GM19452 (cell line): ENCODE results near the gene DIPK1B.

Experiments used
- ATAC-seq: cut with Tn5 transposase; IDR thresholded peaks from one replicate; pipeline ENCODE4 v1.9.1; 2021; ENCODE audit not compliant: unreplicated experiment

Gene DIPK1B

GRCh38 chr9:136733611-136734010 is 21.2 kb downstream of the DIPK1B start:
- no peak for ATAC-seq

- no peak for ATAC-seq
Measured at GRCh38 chr9:136734837-136735496, 22.6 kb downstream of the DIPK1B start.

- no peak for ATAC-seq
Measured at GRCh38 chr9:136735812-136736480, 23.6 kb downstream of the DIPK1B start.

- ATAC-seq = no peak
Measured at GRCh38 chr9:136738960-136739359, 26.6 kb downstream of the DIPK1B start.

- no peak for ATAC-seq
Measured at GRCh38 chr9:136739509-136739908, 27.1 kb downstream of the DIPK1B start.

- no peak for ATAC-seq
Measured at GRCh38 chr9:136740069-136740468, 27.7 kb downstream of the DIPK1B start.

GRCh38 chr9:136740491-136740890 is 28.1 kb downstream of the DIPK1B start:
- ATAC-seq = no peak

- ATAC-seq = no peak
Measured at GRCh38 chr9:136740971-136741882, 28.9 kb downstream of the DIPK1B start.

- no peak for ATAC-seq
Measured at GRCh38 chr9:136741883-136742571, 29.7 kb downstream of the DIPK1B start.

GRCh38 chr9:136742591-136743391 is 30.4 kb downstream of the DIPK1B start, which contains the start of gene LCN10:
Gene LCN10 (minus strand): TSS chr9:136742940. CDS start chr9:136742903, 37 bp downstream.
- no peak for ATAC-seq

- no peak for ATAC-seq
Measured at GRCh38 chr9:136743639-136744211, 31.4 kb downstream of the DIPK1B start.

- no peak for ATAC-seq
Measured at GRCh38 chr9:136744773-136745172, 32.4 kb downstream of the DIPK1B start.

- ATAC-seq = no peak
Measured at GRCh38 chr9:136745389-136746154, 33.2 kb downstream of the DIPK1B start.

GRCh38 chr9:136746155-136746490 is 33.8 kb downstream of the DIPK1B start:
- ATAC-seq = no peak

- ATAC-seq = no peak
Measured at GRCh38 chr9:136746621-136747020, 34.2 kb downstream of the DIPK1B start.

GRCh38 chr9:136747161-136748060 is 35.0 kb downstream of the DIPK1B start:
- no peak for ATAC-seq

GRCh38 chr9:136748201-136748600 is 35.8 kb downstream of the DIPK1B start, which contains the start of gene LCN6:
Gene LCN6 (minus strand): TSS chr9:136748525. CDS start chr9:136748483, 42 bp downstream.
- ATAC-seq = no peak
